SW480 (cell line): Measurements from ENCODE around the gene USP11.

Experiments
- DNase-seq: peaks from one replicate; pipeline ENCODE4 v3.0.0-alpha.2; 2016; ENCODE audit warnings: low spot score

USP11 gene

GRCh38 chrX:47204970-47205369 lies 27.8 kb upstream of the USP11 start:
- DNase-seq = no peak

GRCh38 chrX:47206316-47206715 lies 26.5 kb upstream of the USP11 start:
- no peak for DNase-seq

GRCh38 chrX:47208108-47208507 lies 24.7 kb upstream of the USP11 start:
- no peak for DNase-seq

- no peak for DNase-seq
Measured at GRCh38 chrX:47209508-47210238, 23.1 kb upstream of the USP11 start.

- no peak for DNase-seq
Measured at GRCh38 chrX:47210661-47211425, 22.0 kb upstream of the USP11 start.

- DNase-seq = no peak
Measured at GRCh38 chrX:47212381-47213293, 20.2 kb upstream of the USP11 start.

- DNase-seq = no peak
Measured at GRCh38 chrX:47214435-47215077, 18.3 kb upstream of the USP11 start.

- DNase-seq = no peak
Measured at GRCh38 chrX:47215291-47215900, 17.4 kb upstream of the USP11 start.

GRCh38 chrX:47216393-47216925 lies 16.4 kb upstream of the USP11 start:
- DNase-seq = no peak

- DNase-seq = peak; percentile 65
Measured at GRCh38 chrX:47217121-47217851, 15.5 kb upstream of the USP11 start.

- peak; percentile 99 for DNase-seq
Measured at GRCh38 chrX:47217852-47218279, 14.9 kb upstream of the USP11 start.

- peak; percentile 83 for DNase-seq
Measured at GRCh38 chrX:47218280-47218919, 14.4 kb upstream of the USP11 start, which contains the start of gene CDK16. TSS of gene CDK16 (plus strand) at chrX:47218681. CDS start at chrX:47223558, 4,877 bp downstream.

- no peak for DNase-seq
Measured at GRCh38 chrX:47218920-47219815, 13.6 kb upstream of the USP11 start.

GRCh38 chrX:47221756-47222155 lies 11.1 kb upstream of the USP11 start:
- DNase-seq = no peak

- DNase-seq = no peak
Measured at GRCh38 chrX:47222751-47223350, 10.0 kb upstream of the USP11 start.

- DNase-seq = no peak
Measured at GRCh38 chrX:47223476-47224250, 9.1 kb upstream of the USP11 start.

GRCh38 chrX:47224266-47224895 lies 8.4 kb upstream of the USP11 start:
- no peak for DNase-seq
